Osteoblast (primary cell): Measurements from ENCODE around the gene IL10. TPM values are rescaled to one million over a fixed set of nuclear protein-coding genes. Genes with fewer than 3 reads are reported as not detected.

Experiments used
- DNase-seq: peaks from one replicate; pipeline ENCODE4 v3.0.0; 2011; ENCODE audit warnings: low spot score, mixed read lengths; ENCODE audit not compliant: insufficient read length; ENCODE audit errors: missing footprints
- H2AFZ ChIP-seq: 2 replicates; pipeline ENCODE4 v1.6.0; 2011; ENCODE audit warnings: mild to moderate bottlenecking, low read length
- H3K27ac ChIP-seq: 2 replicates; pipeline ENCODE4 v1.5.1; 2011; ENCODE audit warnings: mild to moderate bottlenecking, low read depth, low read length, moderate library complexity
- H3K27me3 ChIP-seq: 2 replicates; pipeline ENCODE4 v1.6.0; 2012; ENCODE audit warnings: mild to moderate bottlenecking, control low read depth, inconsistent platforms, low read length, moderate library complexity; ENCODE audit not compliant: insufficient read depth
- H3K36me3 ChIP-seq: 2 replicates; pipeline ENCODE4 v1.5.1; 2011; ENCODE audit warnings: mild to moderate bottlenecking, low read length, control low read depth, moderate library complexity; ENCODE audit not compliant: insufficient read depth
- H3K4me1 ChIP-seq: 2 replicates; pipeline ENCODE4 v1.5.1; 2011; ENCODE audit warnings: mild to moderate bottlenecking, low read length, control low read depth, moderate library complexity; ENCODE audit not compliant: insufficient read depth
- H3K4me2 ChIP-seq: 2 replicates; pipeline ENCODE4 v1.6.0; 2011; ENCODE audit warnings: mild to moderate bottlenecking, low read length; ENCODE audit not compliant: insufficient read depth
- H3K4me3 ChIP-seq: fragments of 200-600 bp; sonication (generic); 3 replicates; pipeline ENCODE4 v1.5.1; 2012; ENCODE audit warnings: mild to moderate bottlenecking, low read length, inconsistent platforms; ENCODE audit not compliant: insufficient read depth
- H3K79me2 ChIP-seq: 2 replicates; pipeline ENCODE4 v1.6.0; 2012; ENCODE audit warnings: mild to moderate bottlenecking, low read length, control low read depth, inconsistent platforms; ENCODE audit not compliant: insufficient read depth
- H3K9me3 ChIP-seq: 2 replicates; pipeline ENCODE4 v1.5.1; 2011; ENCODE audit warnings: low read depth, low read length, control low read depth
- H4K20me1 ChIP-seq: 2 replicates; pipeline ENCODE4 v1.6.0; 2012; ENCODE audit warnings: mild to moderate bottlenecking, low read length, control low read depth; ENCODE audit not compliant: insufficient read depth
- total RNA-seq: library from RNA; depleted of rRNA; stranded (reverse); fragments of >200 nt; gene quantifications from 2 replicates; pipeline ENCODE4 v1.2.3, GENCODE V29; 2012
- TF ChIP-seq, protein P1 (sequence below): IDR thresholded peaks from 2 replicates; pipeline ENCODE4 v1.5.1; 2011; ENCODE audit warnings: mild to moderate bottlenecking, low read depth, low read length, moderate library complexity; ENCODE audit errors: extremely low read depth

IL10 gene
- total RNA-seq, 1 donor = not detected

DNA sequence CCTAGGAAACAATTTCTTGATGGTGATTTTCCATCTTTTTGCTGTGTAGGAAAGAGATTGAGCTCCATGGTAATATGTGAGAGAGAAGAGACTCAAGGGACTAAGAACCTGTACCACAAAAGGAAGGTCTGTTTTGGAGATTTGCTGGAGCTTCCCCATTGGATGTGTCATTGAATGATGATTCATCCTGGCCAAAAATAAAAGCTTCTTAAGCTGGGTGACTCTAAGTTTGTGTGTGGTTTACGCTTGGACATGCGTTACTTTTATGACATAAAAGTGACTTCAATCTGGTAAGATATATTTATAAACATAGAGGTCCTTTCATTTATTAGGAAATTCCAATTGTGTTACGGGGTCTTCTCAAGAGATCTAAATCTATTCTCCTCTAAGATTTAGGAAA lies 19.2 kb downstream of the IL10 start:
- Histone ChIP-seq H2AFZ (no peak overlapping the region), H3K4me2 (no peak overlapping the region), H3K36me3 (no peaks in the 10 kb centered on the region), H3K27ac (peak overlapping the region; percentile 69), H3K4me3 (no peak overlapping the region), H4K20me1 (no peaks in the 10 kb centered on the region), H3K4me1 (peaks cover 19% of the 10 kb centered on the region), H3K79me2 (no peaks in the 10 kb centered on the region), H3K9me3 (no peaks in the 10 kb centered on the region), H3K27me3 (peaks cover 4% of the 10 kb centered on the region)
- DNase-seq = no peak
- TF ChIP-seq, protein P1, sequence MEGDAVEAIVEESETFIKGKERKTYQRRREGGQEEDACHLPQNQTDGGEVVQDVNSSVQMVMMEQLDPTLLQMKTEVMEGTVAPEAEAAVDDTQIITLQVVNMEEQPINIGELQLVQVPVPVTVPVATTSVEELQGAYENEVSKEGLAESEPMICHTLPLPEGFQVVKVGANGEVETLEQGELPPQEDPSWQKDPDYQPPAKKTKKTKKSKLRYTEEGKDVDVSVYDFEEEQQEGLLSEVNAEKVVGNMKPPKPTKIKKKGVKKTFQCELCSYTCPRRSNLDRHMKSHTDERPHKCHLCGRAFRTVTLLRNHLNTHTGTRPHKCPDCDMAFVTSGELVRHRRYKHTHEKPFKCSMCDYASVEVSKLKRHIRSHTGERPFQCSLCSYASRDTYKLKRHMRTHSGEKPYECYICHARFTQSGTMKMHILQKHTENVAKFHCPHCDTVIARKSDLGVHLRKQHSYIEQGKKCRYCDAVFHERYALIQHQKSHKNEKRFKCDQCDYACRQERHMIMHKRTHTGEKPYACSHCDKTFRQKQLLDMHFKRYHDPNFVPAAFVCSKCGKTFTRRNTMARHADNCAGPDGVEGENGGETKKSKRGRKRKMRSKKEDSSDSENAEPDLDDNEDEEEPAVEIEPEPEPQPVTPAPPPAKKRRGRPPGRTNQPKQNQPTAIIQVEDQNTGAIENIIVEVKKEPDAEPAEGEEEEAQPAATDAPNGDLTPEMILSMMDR = no peak

GRCh38 chr1:206752481-206752880 lies 19.8 kb downstream of the IL10 start:
- no peaks in the 10 kb centered on the region for H3K79me2 ChIP-seq
- no peaks in the 10 kb centered on the region for H3K9me3 ChIP-seq
- no peak overlapping the region for H3K27ac ChIP-seq
- H3K27me3 ChIP-seq = peaks cover 4% of the 10 kb centered on the region
- no peak overlapping the region for H3K4me2 ChIP-seq
- H3K4me1 ChIP-seq = peaks cover 19% of the 10 kb centered on the region
- TF ChIP-seq, protein P1 = no peak
- no peaks in the 10 kb centered on the region for H3K36me3 ChIP-seq
- DNase-seq = no peak
- H2AFZ ChIP-seq = no peak overlapping the region
- H4K20me1 ChIP-seq = no peaks in the 10 kb centered on the region
- no peak overlapping the region for H3K4me3 ChIP-seq

DNA sequence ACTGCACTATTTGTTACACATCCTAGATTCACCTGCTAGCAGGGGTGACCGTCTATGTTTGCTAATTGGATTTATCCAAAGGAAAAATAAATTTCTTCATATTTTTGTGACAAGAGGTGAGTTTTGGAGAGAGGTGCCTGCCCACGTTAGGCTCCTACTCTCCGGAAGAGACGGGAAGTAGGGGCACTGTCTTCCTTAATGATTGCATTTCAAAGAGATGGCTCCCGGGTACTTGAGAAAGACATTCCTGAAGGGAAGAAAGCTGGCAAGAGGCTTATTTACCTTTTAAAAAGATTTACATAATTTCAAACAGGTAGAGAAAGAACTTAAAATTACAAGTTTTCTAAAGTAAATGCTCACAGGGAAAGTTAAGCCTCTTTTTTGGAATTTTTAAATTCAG lies 20.4 kb downstream of the IL10 start:
- Histone ChIP-seq H3K27me3 (peaks cover 4% of the 10 kb centered on the region), H3K4me1 (peaks cover 19% of the 10 kb centered on the region), H3K4me3 (no peak overlapping the region), H3K4me2 (no peak overlapping the region), H2AFZ (no peak overlapping the region), H4K20me1 (no peaks in the 10 kb centered on the region), H3K27ac (no peak overlapping the region), H3K79me2 (no peaks in the 10 kb centered on the region), H3K36me3 (no peaks in the 10 kb centered on the region), H3K9me3 (no peaks in the 10 kb centered on the region)
- TF ChIP-seq, protein P1 = no peak
- DNase-seq = no peak

DNA sequence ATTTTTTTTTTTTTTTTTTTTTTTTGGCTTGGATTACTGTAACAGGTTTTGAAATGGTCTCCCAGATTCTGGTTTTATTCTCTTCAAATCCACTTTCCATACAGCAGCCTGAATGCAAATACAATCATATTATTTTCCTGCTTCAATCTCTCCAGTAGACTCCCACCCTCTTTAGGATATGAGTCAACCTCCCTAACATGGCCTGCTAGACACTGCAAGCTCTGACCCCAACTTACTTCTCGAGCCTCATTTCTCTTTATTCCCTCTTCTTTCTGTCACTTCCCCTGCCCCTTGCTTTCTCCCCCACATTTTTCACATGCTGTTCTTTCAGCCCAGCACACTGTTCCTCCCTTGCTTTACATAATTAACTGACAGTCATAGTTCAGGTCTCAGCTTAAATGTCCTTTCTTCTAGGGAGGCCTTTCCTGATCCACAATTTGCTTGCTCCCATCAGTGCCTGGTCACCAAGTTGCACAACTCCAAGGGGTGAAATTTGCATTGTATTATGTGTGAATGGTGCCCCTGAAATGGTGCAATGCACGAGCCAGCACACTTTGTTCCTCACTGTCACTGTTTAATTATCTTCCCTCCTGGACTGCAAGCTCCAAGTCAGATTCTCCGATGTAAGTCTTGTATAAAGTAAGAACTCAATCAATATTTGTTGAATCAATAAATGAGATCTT lies 23.8 kb downstream of the IL10 start:
- H3K27me3 ChIP-seq = peaks cover 4% of the 10 kb centered on the region
- no peak overlapping the region for H3K27ac ChIP-seq
- no peak overlapping the region for H2AFZ ChIP-seq
- no peaks in the 10 kb centered on the region for H3K79me2 ChIP-seq
- DNase-seq = no peak
- no peaks in the 10 kb centered on the region for H3K9me3 ChIP-seq
- no peaks in the 10 kb centered on the region for H4K20me1 ChIP-seq
- no peak overlapping the region for H3K4me2 ChIP-seq
- TF ChIP-seq, protein P1 = no peak
- H3K36me3 ChIP-seq = no peaks in the 10 kb centered on the region
- peaks cover 8% of the 10 kb centered on the region for H3K4me1 ChIP-seq
- no peak overlapping the region for H3K4me3 ChIP-seq
